ENCODE results near the gene HBE1. TPM values are rescaled to one million over a fixed set of nuclear protein-coding genes. Genes with fewer than 3 reads are reported as not detected.
"Not testable (repeated sequence)": the region's sequence is repeated elsewhere in the genome, so short reads cannot be mapped to it uniquely, and the experiment has no call there.

Gene HBE1
- total RNA-seq, 1 donor from 2014 or later, result 3.3 TPM

DNA sequence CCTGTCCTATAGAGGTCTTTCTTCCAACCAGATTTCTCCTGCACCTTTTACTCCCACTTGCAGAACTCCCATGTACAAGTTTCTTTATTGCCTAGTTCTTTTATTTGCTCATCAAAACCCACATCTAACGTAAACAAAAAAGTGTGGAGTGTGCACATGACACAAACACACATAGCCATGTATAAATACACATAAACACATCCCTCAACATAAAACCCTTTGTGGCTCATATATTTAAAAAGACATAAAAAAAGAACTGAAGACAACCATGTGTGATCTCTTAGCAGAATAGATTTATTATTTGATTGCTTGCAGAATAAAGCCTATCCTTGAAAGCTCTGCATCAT is 16.9 kb downstream of the HBE1 start:
- no peak for DNase-seq

DNA sequence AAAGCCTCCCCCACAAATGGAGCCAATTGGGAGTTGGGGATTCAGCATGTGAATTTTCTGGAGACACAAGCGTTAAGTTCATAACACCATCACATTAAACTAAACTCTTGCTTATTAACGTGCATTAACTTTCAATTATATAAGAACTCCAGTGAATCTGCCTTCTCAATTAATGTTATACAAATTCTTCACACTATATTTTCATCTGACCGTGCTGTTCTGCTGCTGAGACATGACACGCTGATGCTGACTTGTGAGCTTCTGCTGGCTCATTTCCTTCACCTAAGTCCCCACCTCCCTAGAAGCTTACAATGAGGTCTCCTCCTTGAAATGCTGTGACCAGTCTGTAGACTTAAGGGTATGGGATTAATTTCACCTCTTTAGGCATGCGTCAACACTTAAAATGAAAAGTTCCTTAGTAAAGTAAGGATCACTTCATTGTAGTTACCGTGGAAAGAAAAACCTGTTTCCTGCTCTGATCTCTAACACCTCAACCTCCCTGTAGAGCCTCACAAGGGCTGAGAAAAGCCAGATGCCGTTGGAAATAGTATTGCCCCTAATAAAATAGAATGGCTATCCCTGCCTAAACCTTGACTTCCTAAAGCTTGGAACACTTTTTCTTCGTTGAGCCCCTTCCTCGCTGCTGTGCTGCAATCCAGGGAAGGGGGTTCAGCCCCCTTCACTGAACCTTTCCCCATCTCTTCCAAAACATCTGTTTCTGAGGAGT is 17.4 kb downstream of the HBE1 start:
- no peak for DNase-seq

GRCh38 chr11:5251746-5252145 is 18.0 kb downstream of the HBE1 start:
- no peak for DNase-seq

- DNase-seq, result no peak
Observed at GRCh38 chr11:5250543-5251204, 19.1 kb downstream of the HBE1 start.

DNA sequence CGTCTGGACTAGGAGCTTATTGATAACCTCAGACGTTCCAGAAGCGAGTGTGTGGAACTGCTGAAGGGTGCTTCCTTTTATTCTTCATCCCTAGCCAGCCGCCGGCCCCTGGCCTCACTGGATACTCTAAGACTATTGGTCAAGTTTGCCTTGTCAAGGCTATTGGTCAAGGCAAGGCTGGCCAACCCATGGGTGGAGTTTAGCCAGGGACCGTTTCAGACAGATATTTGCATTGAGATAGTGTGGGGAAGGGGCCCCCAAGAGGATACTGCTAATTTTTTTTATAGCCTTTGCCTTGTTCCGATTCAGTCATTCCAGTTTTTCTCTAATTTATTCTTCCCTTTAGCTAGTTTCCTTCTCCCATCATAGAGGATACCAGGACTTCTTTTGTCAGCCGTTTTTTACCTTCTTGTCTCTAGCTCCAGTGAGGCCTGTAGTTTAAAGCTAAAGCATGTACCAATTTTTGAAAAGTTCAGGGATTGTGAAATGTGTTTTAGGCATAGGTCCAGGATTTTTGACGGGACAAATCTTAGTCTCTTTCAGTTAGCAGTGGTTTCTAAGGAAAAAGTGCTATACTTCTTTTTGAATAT is 19.8 kb downstream of the HBE1 start, which contains the start of gene HBG1:
Gene HBG1 (minus strand): TSS at position 51 of the 590 bp plus-strand sequence. CDS start 53 bp downstream, outside the sequence.
- DNase-seq, result not testable (repeated sequence)

DNA sequence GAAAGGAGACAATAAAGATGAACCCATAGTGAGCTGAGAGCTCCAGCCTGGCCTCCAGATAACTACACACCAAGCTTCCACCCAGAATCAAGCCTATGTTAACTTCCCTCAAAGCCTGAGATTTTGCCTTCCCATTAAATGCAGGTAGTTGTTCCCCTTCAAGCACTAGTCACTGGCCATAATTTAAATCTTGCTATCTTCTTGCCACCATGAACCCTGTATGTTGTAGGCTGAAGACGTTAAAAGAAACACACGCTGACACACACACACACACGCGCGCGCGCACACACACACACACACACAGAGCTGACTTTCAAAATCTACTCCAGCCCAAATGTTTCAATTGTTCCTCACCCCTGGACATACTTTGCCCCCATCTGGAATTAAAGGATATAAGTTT is 21.2 kb downstream of the HBE1 start:
- DNase-seq, result not testable (repeated sequence)

DNA sequence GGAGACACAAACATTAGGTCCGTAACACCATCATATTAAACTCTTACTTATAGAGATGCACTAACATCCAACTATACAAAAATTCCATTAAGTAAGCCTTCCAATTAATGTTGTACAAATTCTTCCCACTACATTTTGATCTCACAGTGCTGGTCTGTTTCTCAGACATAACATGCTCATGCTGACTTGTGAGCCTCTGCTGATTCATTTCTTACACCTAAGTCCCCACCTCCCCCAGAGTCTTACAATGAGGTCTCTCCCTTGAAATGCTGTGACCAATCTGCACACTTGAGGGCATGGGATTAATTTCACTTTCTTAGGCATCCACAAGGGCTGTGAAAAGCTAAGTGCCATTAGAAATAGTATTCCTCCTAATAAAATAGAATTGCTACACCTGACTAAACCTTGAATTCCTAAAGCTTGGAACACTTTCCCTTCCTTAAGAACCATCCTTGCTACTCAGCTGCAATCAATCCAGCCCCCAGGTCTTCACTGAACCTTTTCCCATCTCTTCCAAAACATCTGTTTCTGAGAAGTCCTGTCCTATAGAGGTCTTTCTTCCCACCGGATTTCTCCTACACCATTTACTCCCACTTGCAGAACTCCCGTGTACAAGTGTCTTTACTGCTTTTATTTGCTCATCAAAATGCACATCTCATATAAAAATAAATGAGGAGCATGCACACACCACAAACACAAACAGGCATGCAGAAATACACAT is 22.1 kb downstream of the HBE1 start:
- DNase-seq, result no peak

DNA sequence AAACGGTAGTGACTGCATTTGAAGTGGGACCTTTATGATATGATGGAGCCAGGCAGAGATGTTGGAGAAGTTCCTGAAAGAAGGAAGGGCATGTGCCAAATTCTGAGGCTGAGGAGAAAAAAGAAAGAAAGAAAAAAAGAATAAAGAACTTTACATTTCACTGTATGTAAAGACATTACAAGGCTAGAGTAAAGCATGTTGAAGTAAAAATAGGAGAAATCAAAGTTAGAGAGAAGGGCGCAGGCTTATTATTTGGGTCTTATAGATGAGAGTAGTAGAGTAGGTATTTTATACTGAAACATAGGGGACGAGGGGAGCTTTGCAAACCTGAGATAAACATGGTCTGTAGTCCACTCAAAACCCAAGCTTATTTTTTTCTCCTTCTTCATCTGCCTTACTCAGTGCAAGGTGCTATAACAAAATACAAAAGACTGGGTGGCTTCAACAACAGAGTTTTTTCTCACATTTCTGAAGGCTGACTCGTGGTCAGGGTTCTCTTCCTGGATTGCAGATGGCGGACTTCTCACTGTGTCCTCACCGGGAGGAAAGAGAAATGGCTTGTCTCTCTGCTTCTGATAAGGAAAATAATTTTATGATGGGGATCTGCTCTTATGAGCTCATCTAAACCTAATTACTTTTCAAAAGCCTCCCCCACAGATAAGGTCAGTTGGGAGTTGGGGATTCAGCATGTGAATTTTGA is 22.8 kb downstream of the HBE1 start:
- no peak for DNase-seq

GRCh38 chr11:5245155-5245554 is 24.6 kb downstream of the HBE1 start:
- DNase-seq, result no peak

- DNase-seq, result no peak
Observed at GRCh38 chr11:5243816-5244180, 25.9 kb downstream of the HBE1 start.

GRCh38 chr11:5242933-5243815 is 26.6 kb downstream of the HBE1 start:
- DNase-seq, result no peak

- no peak for DNase-seq
Observed at GRCh38 chr11:5242208-5242607, 27.5 kb downstream of the HBE1 start.

- DNase-seq, result no peak
Observed at GRCh38 chr11:5241458-5241857, 28.3 kb downstream of the HBE1 start.

GRCh38 chr11:5240458-5240857 is 29.3 kb downstream of the HBE1 start:
- no peak for DNase-seq

- DNase-seq, result no peak
Observed at GRCh38 chr11:5240056-5240455, 29.7 kb downstream of the HBE1 start.

DNA sequence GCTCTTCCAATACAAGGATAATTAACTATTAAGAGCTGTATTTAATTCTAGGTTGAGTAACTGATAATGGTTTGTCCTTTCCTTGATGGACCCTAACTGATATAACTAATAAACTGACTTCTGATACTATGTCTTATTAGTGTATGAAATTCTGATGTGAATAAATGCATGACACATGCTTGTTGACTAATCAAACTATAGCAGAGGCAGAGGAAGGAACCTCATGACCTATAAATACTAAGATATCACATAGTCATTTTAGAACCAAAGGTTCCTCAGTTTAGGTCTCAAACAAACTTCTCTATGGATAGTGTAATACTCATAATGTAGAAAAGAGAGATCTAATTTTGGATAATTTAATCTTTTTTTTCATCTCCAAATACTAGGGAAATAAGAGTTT is 30.7 kb downstream of the HBE1 start:
- no peak for DNase-seq

DNA sequence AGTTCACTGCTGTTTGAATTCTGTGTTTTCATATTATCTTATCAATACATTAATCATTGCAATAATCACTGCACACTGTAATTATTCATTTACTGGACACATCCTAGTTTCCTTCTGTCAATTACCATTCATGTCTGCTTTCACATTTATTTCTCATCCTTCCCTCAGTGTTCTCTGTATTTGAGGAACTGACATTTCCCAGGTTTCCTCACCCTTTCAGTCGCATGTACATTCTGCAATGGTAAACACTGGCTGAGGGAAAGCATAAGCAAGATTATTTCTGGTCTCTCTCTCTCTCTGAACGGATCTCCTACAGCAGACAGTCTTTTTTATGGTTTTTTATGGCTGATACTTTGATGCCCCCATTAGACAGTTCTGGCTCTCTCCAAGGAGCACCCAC is 31.3 kb downstream of the HBE1 start:
- no peak for DNase-seq

GRCh38 chr11:5237420-5237819 is 32.3 kb downstream of the HBE1 start:
- no peak for DNase-seq

DNA sequence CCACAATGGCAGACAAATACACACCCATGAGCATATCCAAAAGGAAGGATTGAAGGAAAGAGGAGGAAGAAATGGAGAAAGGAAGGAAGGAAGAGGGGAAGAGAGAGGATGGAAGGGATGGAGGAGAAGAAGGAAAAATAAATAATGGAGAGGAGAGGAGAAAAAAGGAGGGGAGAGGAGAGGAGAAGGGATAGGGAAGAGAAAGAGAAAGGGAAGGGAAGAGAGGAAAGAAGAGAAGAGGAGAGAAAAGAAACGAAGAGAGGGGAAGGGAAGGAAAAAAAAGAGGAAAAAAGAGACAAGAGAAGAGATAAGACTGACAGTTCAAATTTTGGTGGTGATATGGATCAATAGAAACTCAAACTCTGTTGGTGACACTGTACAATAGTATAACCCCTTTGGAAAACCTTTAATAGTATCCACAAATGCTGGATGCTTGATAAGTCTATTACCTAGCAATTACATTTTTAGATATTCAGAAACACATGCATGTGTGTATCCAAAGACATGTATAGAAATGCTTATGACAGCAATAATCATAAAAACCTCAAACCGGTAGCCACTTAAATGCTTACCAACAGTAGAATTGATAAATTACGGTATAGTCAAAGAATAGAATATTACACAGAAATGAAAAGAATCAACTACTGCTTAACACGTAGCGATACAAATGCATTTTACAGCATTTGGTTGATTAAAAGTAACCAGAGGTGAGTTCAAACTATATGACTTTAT is 34.2 kb downstream of the HBE1 start:
- DNase-seq, result no peak

DNA sequence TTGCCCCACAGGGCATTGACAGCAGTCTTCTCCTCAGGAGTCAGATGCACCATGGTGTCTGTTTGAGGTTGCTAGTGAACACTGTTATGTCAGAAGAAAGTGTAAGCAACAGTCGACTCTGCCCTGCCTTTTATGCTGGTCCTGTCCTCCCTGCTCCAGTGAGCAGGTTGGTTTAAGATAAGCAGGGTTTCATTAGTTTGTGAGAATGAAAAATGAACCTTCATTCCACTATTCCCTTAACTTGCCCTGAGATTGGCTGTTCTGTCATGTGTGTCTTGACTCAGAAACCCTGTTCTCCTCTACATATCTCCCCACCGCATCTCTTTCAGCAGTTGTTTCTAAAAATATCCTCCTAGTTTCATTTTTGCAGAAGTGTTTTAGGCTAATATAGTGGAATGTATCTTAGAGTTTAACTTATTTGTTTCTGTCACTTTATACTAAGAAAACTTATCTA is 35.3 kb downstream of the HBE1 start, which contains the start of gene HBD:
Gene HBD (minus strand): TSS at position 103 of the 454 bp plus-strand sequence. CDS start 50 bp downstream, at position 53.
- no peak for DNase-seq
